AG04450 (cell line): Measurements from ENCODE around the gene RNF183. TPM values are rescaled to one million over a fixed set of nuclear protein-coding genes. Genes with fewer than 3 reads are reported as not detected.

Source experiments
- CTCF ChIA-PET: fragments of 300-600, 350-600 bp; formaldehyde crosslinking; extraction: SDS; loops from one replicate; lab custom pipeline; 2022; ENCODE audit warnings: antibody characterized with exemption, inconsistent platforms; lab: Charles Lee
- POLR2A ChIA-PET: fragments of 350-600 bp; formaldehyde crosslinking; extraction: SDS; loops from one replicate; lab custom pipeline; 2021; ENCODE audit warnings: antibody characterized with exemption, inconsistent platforms; lab: Yijun Ruan, JAX
- DNase-seq: peaks from one replicate; pipeline ENCODE4 v3.0.0-alpha.2; 2011; ENCODE audit warnings: low read depth, low spot score
- H3K27ac ChIP-seq: one replicate; pipeline ENCODE4 v1.5.1; 2012; ENCODE audit warnings: low read depth, low read length, control low read depth
- H3K27me3 ChIP-seq: one replicate; pipeline ENCODE4 v1.6.0; 2012; ENCODE audit warnings: low read length; ENCODE audit not compliant: control insufficient read depth, insufficient read depth
- H3K4me3 ChIP-seq: 2 replicates; pipeline ENCODE4 v1.5.1; 2011; ENCODE audit warnings: mild to moderate bottlenecking, low read depth, low read length, control low read depth
- H3K9me3 ChIP-seq: 2 replicates; pipeline ENCODE4 v1.5.1; 2012; ENCODE audit warnings: low read length; ENCODE audit not compliant: control insufficient read depth, insufficient read depth
- CTCF ChIP-seq: IDR thresholded peaks from 2 replicates; pipeline ENCODE4 v1.5.1; 2011; ENCODE audit warnings: low read depth, low read length, control low read depth, inconsistent platforms
- polyA plus RNA-seq: library from polyadenylated mRNA; depleted of rRNA; stranded (reverse); fragments of >200 nt; gene quantifications from 2 replicates; pipeline ENCODE4 v1.2.3, GENCODE V29; 2011

RNF183 gene
- polyA plus RNA-seq, 1 experiment: not detected

GRCh38 chr9:113301548-113301947, 1.6 kb downstream of the RNF183 start:
- Histone ChIP-seq H3K27ac (no peak overlapping the region), H3K9me3 (peaks cover 2% of the 10 kb centered on the region; the same call in 1 of the 2 replicates), H3K4me3 (no peak overlapping the region), H3K27me3 (peaks cover 33% of the 10 kb centered on the region)
- CTCF ChIA-PET: no interaction called here
- TF ChIP-seq CTCF: no peak
- POLR2A ChIA-PET: no interaction called here
- no peak for DNase-seq

GRCh38 chr9:113299800-113300292, 3.3 kb downstream of the RNF183 start:
- ChIA-PET CTCF (no interaction called here), POLR2A (interaction anchor here (0.7 kb wide), 1 partner anchor 110 kb away, joined by 3 read pairs; the partner anchor contains the start of genes C9orf43 and POLE3)
- H3K9me3 ChIP-seq: peaks cover 2% of the 10 kb centered on the region; the same call in 1 of the 2 replicates
- no peak overlapping the region for H3K4me3 ChIP-seq
- no peak overlapping the region for H3K27ac ChIP-seq
- TF ChIP-seq CTCF: no peak
- H3K27me3 ChIP-seq: peaks cover 31% of the 10 kb centered on the region
- DNase-seq: no peak

- ChIA-PET CTCF (no interaction called here), POLR2A (interaction anchor here (0.7 kb wide), 1 partner anchor 111 kb away, joined by 3 read pairs; the partner anchor contains the start of genes C9orf43 and POLE3)
- Histone ChIP-seq H3K9me3 (peaks cover 2% of the 10 kb centered on the region; the same call in 1 of the 2 replicates), H3K4me3 (no peak overlapping the region), H3K27me3 (peaks cover 27% of the 10 kb centered on the region), H3K27ac (no peak overlapping the region)
- TF ChIP-seq CTCF: no peak
- no peak for DNase-seq
Observed at GRCh38 chr9:113298924-113299770, 4.0 kb downstream of the RNF183 start.

- no peak for DNase-seq
- POLR2A ChIA-PET: no interaction called here
- H3K27me3 ChIP-seq: peaks cover 27% of the 10 kb centered on the region
- CTCF ChIA-PET: no interaction called here
- peaks cover 2% of the 10 kb centered on the region; the same call in 1 of the 2 replicates for H3K9me3 ChIP-seq
- H3K27ac ChIP-seq: no peak overlapping the region
- H3K4me3 ChIP-seq: no peak overlapping the region
- TF ChIP-seq CTCF: no peak
Observed at GRCh38 chr9:113298311-113298710, 4.9 kb downstream of the RNF183 start.
